ENCODE results near the gene RNASE11. TPM values are rescaled to one million over a fixed set of nuclear protein-coding genes. Genes with fewer than 3 reads are reported as not detected.

Gene RNASE11
- total and polyA plus RNA-seq, 9 of the 15 experiments (the other 6 are each of a cell fraction or from before 2014, with no cell fraction given) = 0.16 to 0.29 (median 0.22) TPM; not detected in 6

DNA sequence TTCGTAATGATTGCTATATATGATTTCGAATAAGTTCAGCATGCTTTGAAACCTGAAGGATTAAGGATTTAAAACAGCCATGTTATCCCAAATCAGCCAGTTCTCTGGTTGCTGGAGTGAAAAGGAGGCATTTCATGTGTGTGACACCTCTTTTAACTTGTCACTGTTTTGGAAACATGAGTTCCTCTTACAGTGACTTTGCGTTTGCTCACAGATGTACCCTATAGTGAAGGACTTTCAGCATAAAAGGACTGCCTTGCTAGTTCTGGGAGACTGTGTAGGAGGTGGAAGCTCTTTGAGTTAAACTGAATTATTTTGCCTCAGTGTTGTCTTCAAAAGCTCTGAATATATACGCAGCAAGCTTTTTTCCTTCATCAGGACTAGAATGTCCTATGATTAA, 7.6 kb downstream of the RNASE11 start:
- no peaks in the 10 kb centered on the region for H3K27me3 ChIP-seq (ENCODE audit: control insufficient read depth in 2 of 2, insufficient read depth in 2 of 2, low read length in 2 of 2)
- WGBS (ENCODE audit: insufficient coverage, low coverage, missing lambda C conversion rate) = 63% methylated on average over 4 of the region's 4 CpGs
- peak overlapping the region; percentile 42; the same call in 2 of the 3 replicates for H3K27ac ChIP-seq (ENCODE audit: extremely low read depth, low read depth, low read length)
- no peaks in the 10 kb centered on the region for H3K9me1 ChIP-seq (ENCODE audit: control insufficient read depth, insufficient read depth, low read length)
- no peak overlapping the region for H3K9ac ChIP-seq (ENCODE audit: insufficient read depth in 1 of 2, low read depth in 2 of 2, low read length in 2 of 2)
- no TSS peak for BruUV-seq (replicated peaks)
- H3K4me1 ChIP-seq (replicated peaks in 1 of 2; ENCODE audit: control insufficient read depth in 2 of 2, insufficient read depth in 2 of 2, low read length in 2 of 2) = peaks cover 8 to 25% of the 10 kb centered on the region in 2 experiments; a peak in 4 of 5 replicates
- H2AFZ ChIP-seq (ENCODE audit: low read depth, low read length) = peak overlapping the region; percentile 71
- in situ Hi-C loops (cut with MboI) (no loop called here), intact Hi-C loops (cut with micrococcal nuclease) (no loop called here)
- POLR2A ChIA-PET = no interaction called here
- H3K36me3 ChIP-seq (ENCODE audit: control insufficient read depth, insufficient read depth, low read length) = no peaks in the 10 kb centered on the region
- no peak for TF ChIP-seq ETV5 (CRISPR knock-in tag; IDR thresholded peaks at IDR 0.05; ENCODE audit: low read depth)
- peak; percentile 2; the same call in 1 of the 2 replicates for TF ChIP-seq ZNF316 (IDR thresholded peaks at IDR 0.05)
- TF ChIP-seq, protein P1, sequence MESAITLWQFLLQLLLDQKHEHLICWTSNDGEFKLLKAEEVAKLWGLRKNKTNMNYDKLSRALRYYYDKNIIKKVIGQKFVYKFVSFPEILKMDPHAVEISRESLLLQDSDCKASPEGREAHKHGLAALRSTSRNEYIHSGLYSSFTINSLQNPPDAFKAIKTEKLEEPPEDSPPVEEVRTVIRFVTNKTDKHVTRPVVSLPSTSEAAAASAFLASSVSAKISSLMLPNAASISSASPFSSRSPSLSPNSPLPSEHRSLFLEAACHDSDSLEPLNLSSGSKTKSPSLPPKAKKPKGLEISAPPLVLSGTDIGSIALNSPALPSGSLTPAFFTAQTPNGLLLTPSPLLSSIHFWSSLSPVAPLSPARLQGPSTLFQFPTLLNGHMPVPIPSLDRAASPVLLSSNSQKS (CRISPR knock-in tag; IDR thresholded peaks at IDR 0.05) = no peak
- peak; percentile 48; the same call in 1 of the 2 replicates for TF ChIP-seq SPI1 (IDR thresholded peaks at IDR 0.05; ENCODE audit: borderline replicate concordance, low read depth, low read length)
- TF ChIP-seq ZEB2 (IDR thresholded peaks at IDR 0.05) = no peak
- no peak for TF ChIP-seq DPF2 (IDR thresholded peaks at IDR 0.05)
- TF ChIP-seq ZNF592 (IDR thresholded peaks at IDR 0.05) = 0 out of 2 replicates have a peak, but pooled peaks have one; percentile 44
- TF ChIP-seq NFE2 (IDR thresholded peaks at IDR 0.05; ENCODE audit: low read depth) = peak; percentile 45; the same call in 1 of the 2 replicates
- TF ChIP-seq ESRRA (IDR thresholded peaks at IDR 0.05; ENCODE audit: borderline replicate concordance, low read depth) = no peak
- TF ChIP-seq HEY1 (CRISPR knock-in tag; IDR thresholded peaks at IDR 0.05; ENCODE audit: borderline replicate concordance) = no peak
- no peak for TF ChIP-seq CHD2 (IDR thresholded peaks at IDR 0.05; ENCODE audit: low read depth, low read length)
- no peak for TF ChIP-seq EGR1 (conservative IDR thresholded peaks at IDR 0.05)
- no peak for TF ChIP-seq MYNN (IDR thresholded peaks at IDR 0.05)
- TF ChIP-seq MYNN (CRISPR knock-in tag; IDR thresholded peaks at IDR 0.05) = no peak
- DNase-seq (ENCODE audit: extremely low read depth in 1 of 4, low spot score in 3 of 4) = peak in 1 of 4 experiments; percentile 28
- H3K4me3 ChIP-seq = no peak overlapping the region
- peak; percentile 49 for FAIRE-seq
- peak; percentile 72 for ATAC-seq
- H3K9me3 ChIP-seq (replicated peaks; ENCODE audit: control insufficient read depth, insufficient read depth, low read depth, low read length) = no peaks in the 10 kb centered on the region
- CTCF ChIA-PET (ENCODE audit: low intra/inter-chr PET ratio) = no interaction called here
- no peaks in the 10 kb centered on the region for H3K79me2 ChIP-seq (ENCODE audit: control insufficient read depth, insufficient read depth, low read length)
- no peaks in the 10 kb centered on the region for H4K20me1 ChIP-seq (replicated peaks; ENCODE audit: control insufficient read depth, insufficient read depth, low read length)
- H3K4me2 ChIP-seq (ENCODE audit: insufficient read depth, low read length) = no peak overlapping the region; the same call in 1 of the 2 replicates

Measured in K562 (cell line).